ENCODE results near the gene ZBTB46. TPM values are rescaled to one million over a fixed set of nuclear protein-coding genes. Genes with fewer than 3 reads are reported as not detected.
A peak's percentile ranks its signal among the peaks of the same experiment; 100 is the strongest.

ZBTB46 gene
- polyA plus RNA-seq, 3 donors, result 13.6 to 16.0 (median 14.5) TPM

- DNase-seq (ENCODE audit: low read depth in 3 of 3, low spot score in 2 of 3), result no peak
Observed at GRCh38 chr20:63709149-63709527, 121.9 kb downstream of the ZBTB46 start.

GRCh38 chr20:63708301-63709148 lies 122.5 kb downstream of the ZBTB46 start:
- no peak for DNase-seq (ENCODE audit: low read depth in 3 of 3, low spot score in 2 of 3)

DNA sequence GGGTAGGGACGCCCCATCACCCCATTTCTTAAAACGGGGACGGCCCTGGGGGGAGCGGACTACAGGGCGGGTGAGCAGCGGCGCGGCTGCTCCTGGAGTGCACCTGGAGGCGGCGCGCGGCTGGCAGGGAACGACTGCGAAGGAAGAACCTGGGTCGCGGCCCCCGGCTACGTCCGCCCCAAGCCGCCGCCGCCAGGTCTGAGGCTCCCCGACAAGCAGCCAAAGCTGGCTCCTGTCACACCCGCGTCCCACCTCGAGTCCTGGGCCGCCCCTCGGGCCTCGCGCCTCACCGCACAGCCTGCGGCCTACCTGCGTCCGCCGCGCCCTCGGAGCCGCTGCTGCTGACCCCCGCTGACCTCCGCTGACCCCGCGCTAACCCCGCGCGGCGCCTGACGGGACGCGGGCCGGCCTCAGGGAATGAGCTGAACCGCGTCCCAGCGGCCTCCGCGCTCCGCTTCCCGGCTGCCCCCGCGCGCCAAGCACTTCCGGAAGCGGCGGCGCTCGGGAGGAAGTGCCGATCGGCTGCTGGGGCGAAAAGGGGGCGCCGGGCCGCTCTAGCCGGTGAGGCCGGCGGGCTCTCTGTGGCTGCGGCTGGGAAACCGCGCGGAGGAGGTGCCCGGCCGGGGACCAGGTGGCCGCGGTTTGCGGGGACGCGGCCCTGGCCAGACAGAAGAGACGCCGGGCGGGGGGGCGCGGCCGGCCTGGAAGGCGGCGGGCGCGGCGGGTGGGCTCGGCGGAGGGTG lies 123.3 kb downstream of the ZBTB46 start, which contains the start of the genes ARFRP1 and ZGPAT:
Gene ARFRP1, minus strand, starts transcription at position 419 of the 743 bp plus-strand sequence. CDS start 885 bp downstream, outside the sequence.
Gene ZGPAT, plus strand, starts transcription at position 482 of the 743 bp plus-strand sequence. CDS start 542 bp downstream, outside the sequence.
- peak in 2 of 3 donors; percentile 69 to 70 for DNase-seq (ENCODE audit: low read depth in 3 of 3, low spot score in 2 of 3)

GRCh38 chr20:63706852-63707557 lies 124.1 kb downstream of the ZBTB46 start:
- no peak for DNase-seq (ENCODE audit: low read depth in 3 of 3, low spot score in 2 of 3)

GRCh38 chr20:63706027-63706695 lies 124.9 kb downstream of the ZBTB46 start:
- DNase-seq (ENCODE audit: low read depth in 3 of 3, low spot score in 2 of 3), result no peak

DNA sequence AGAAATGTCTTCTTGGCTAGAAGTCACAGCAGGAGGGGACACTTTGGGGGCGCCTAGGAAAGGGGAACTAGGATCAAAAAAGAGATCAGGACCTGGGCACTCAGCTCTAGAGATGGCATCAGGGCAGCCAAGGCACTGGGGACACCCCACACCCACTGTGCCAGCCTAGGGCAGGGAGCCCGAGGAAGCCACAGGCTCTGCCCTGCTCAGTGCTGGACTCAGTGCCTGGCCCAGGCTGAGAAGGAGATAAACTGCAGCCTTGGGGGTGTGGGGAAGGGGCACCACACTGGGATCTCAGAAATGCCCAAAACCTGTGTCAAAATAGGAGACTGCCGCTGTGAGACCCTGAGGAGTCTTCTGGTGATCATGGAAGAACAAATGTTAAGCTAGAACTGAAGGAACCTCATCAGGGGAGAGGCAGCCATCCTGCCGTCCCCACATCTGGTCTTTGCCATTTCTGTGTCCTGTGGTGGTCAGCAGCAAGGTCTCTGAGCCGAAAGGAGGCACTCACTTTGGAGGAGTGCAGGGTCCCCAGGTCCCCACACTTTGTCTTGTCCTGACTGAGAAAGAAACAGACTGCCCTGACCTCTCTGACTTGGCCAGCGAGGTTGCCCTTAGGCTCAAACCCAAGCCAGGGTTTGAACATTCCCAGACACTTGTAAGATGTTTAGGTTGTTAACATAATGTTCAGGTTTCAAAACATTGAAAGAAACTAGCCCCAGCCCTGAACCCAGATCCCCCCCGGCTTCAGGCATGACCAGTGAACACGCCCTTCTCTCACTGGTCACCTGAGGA lies 125.6 kb downstream of the ZBTB46 start:
- DNase-seq (ENCODE audit: low read depth in 3 of 3, low spot score in 2 of 3), result no peak

- no peak for DNase-seq (ENCODE audit: low read depth in 3 of 3, low spot score in 2 of 3)
Observed at GRCh38 chr20:63704749-63705117, 126.3 kb downstream of the ZBTB46 start.

- DNase-seq (ENCODE audit: low read depth in 3 of 3, low spot score in 2 of 3), result no peak
Observed at GRCh38 chr20:63703976-63704748, 126.9 kb downstream of the ZBTB46 start.

DNA sequence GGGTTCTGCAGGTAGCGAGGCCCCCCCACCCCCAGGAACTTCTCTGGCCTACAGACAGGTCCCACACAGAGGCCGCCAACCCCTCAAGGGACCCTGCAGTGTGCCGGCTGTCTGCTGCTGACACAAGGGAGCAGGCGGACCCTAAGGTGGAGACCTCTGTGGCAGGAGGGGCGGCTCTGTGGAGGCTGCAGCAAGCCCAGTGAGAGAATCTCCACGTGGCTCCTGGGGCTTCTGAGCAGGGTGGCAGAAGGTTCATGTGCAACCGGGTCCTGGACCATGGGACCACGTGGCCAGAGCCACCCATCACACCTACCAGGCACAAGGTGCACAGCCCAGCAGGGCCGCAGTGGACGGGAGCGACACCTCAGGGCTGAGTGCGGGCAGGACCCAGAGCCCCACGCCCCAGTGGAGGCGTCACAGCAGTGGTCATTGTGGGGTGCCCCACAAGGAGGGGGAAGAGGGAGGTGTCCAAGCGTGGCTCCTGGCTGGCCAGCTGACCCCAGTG lies 127.5 kb downstream of the ZBTB46 start:
- DNase-seq (ENCODE audit: low read depth in 3 of 3, low spot score in 2 of 3), result no peak

DNA sequence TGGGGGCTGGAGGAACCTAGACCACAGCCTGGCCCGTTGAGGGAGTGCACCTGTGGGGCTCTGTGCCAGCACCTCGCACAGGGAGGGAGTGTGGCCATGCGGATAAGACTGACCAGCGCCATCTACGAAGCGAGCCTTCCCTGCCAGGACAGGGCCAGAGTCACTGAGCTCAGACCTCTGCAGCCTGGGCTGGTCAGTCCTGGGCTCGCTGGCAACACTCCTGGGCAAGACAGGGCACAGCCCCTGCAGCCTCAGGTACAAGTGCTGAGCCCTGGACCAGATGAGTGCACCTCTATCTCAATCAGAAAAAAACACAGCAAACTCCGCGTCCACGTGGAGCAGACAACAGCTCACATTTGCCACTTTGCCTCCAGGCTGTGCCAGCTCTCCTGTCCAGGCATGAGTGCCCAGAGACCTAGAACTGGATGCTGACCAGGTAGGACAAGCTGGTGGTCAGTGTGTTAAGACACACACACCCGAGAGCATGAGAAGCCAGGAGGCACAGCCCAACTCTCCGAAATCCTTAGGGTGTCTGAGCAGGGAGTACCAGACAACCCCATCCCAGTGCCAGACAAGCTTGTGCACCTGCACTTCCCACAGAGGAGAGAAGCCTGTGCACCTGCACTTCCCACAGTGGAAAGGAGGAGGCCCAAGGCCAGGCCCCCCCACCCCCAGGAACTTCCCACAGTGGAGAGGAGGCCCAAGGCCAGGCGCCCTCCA lies 128.2 kb downstream of the ZBTB46 start:
- DNase-seq (ENCODE audit: low read depth in 3 of 3, low spot score in 2 of 3), result no peak

DNA sequence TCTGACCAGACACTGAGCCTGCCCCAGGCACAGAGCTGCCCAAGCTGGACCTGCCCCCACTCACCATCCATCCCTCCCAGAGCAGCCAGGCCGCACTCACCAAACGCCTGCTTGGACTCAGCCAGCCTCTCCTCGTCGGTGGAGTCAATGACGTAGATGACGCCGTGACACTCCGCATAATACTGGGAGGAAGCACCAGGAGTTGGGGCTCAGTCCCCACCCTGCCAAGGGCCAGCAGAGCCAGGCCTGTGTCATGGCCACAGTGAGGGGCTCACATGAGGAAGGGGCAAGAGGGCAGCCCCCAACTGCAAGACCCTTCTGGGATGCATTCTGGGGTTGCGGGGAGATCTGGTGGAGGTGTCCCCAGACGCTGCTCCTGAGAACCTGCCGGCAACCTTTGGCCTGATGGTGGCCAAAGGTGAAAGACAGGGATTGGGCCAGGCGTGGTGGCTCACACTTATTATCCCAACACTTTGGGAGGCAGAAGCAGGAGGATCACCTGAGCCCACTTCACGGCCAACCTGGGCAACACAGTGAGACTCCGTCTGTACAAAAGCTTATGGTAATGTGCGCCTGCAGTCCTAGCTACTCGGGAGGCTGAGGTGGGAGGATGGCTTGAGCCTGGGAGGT lies 128.9 kb downstream of the ZBTB46 start:
- no peak for DNase-seq (ENCODE audit: low read depth in 3 of 3, low spot score in 2 of 3)

- DNase-seq (ENCODE audit: low read depth in 3 of 3, low spot score in 2 of 3), result no peak
Observed at GRCh38 chr20:63701329-63702035, 129.6 kb downstream of the ZBTB46 start.

- DNase-seq (ENCODE audit: low read depth in 3 of 3, low spot score in 2 of 3), result no peak
Observed at GRCh38 chr20:63701051-63701328, 130.1 kb downstream of the ZBTB46 start.

GRCh38 chr20:63700199-63701050 lies 130.6 kb downstream of the ZBTB46 start:
- no peak for DNase-seq (ENCODE audit: low read depth in 3 of 3, low spot score in 2 of 3)

GRCh38 chr20:63699466-63700198 lies 131.4 kb downstream of the ZBTB46 start:
- no peak for DNase-seq (ENCODE audit: low read depth in 3 of 3, low spot score in 2 of 3)

Data from right renal cortex interstitium (tissue), 3 donors.